HUES64 (cell line): ENCODE measurements around the gene CARMIL3.
A peak's percentile ranks its signal among the peaks of the same experiment; 100 is the strongest.

Source experiments
- H3K27ac ChIP-seq: 2 replicates; pipeline ENCODE4 v1.7.0; 2013; ENCODE audit warnings: low read depth, low read length, inconsistent platforms
- H3K27me3 ChIP-seq: 2 replicates; pipeline ENCODE4 v1.6.1; 2013; ENCODE audit warnings: mild to moderate bottlenecking, low read length; ENCODE audit not compliant: insufficient read depth
- H3K36me3 ChIP-seq: 2 replicates; pipeline ENCODE4 v1.6.1; 2013; ENCODE audit warnings: mild to moderate bottlenecking, low read length; ENCODE audit not compliant: insufficient read depth
- H3K4me1 ChIP-seq: 2 replicates; pipeline ENCODE4 v1.6.1; 2013; ENCODE audit warnings: mild to moderate bottlenecking, low read length, moderate library complexity; ENCODE audit not compliant: insufficient read depth
- H3K4me3 ChIP-seq: 2 replicates; pipeline ENCODE4 v1.5.1; 2013; ENCODE audit warnings: mild to moderate bottlenecking, low read length, moderate library complexity
- H3K9ac ChIP-seq: 2 replicates; pipeline ENCODE4 v1.6.1; 2013; ENCODE audit warnings: mild to moderate bottlenecking, low read depth, low read length
- H3K9me3 ChIP-seq: 2 replicates; pipeline ENCODE4 v1.6.1; 2013; ENCODE audit warnings: low read depth, low read length; ENCODE audit not compliant: insufficient read depth
- WGBS: fragments of 150-250, 120-280 bp; methylation state at CpG from one replicate; pipeline ENCODE4 v1.1.7; 2013; ENCODE audit warnings: missing lambda C conversion rate; 5-methylcytosine and 5-hydroxymethylcytosine counted together

Gene CARMIL3

DNA sequence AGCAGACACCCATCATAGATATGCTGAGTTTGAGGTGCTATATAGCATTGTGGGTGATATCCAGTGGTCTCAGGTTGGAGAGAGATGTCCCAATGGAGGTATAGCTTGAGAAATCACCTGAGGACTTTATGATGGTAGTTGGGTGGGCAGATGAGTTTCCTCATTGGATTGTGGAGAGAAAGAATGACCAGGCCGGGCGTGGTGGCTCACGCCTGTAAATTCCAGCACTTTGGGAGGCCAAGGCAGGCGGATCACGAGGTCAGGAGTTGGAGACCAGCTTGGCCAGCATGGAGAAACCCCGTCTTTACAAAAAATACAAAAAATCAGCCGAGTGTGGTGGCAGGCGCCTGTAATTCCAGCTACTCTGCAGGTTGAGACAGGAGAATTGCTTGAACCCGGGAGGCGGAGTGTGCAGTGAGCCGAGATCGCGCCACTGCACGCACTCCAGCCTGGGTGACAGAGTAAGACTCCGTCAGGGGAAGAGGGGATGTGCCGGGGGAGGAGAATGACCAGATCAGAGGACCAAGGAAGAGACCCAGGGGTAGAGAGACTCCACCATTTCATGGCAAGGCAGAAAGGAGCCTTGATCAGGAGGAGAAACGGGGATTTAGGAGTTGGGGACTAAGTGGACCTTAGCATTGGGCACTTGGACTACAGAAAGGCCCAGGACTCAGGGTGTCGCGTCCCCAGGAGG, 41.5 kb downstream of the CARMIL3 start:
- peak overlapping the region; percentile 52 for H3K9ac ChIP-seq
- peak overlapping the region; percentile 24 for H3K4me3 ChIP-seq
- peaks cover 6% of the 10 kb centered on the region for H3K36me3 ChIP-seq
- H3K9me3 ChIP-seq = no peaks in the 10 kb centered on the region
- peaks cover 14% of the 10 kb centered on the region for H3K4me1 ChIP-seq
- WGBS = 83% methylated on average over 19 of the region's 19 CpGs
- peak overlapping the region; percentile 77; the same call in 1 of the 2 replicates for H3K27ac ChIP-seq
- H3K27me3 ChIP-seq = peaks cover 6% of the 10 kb centered on the region

DNA sequence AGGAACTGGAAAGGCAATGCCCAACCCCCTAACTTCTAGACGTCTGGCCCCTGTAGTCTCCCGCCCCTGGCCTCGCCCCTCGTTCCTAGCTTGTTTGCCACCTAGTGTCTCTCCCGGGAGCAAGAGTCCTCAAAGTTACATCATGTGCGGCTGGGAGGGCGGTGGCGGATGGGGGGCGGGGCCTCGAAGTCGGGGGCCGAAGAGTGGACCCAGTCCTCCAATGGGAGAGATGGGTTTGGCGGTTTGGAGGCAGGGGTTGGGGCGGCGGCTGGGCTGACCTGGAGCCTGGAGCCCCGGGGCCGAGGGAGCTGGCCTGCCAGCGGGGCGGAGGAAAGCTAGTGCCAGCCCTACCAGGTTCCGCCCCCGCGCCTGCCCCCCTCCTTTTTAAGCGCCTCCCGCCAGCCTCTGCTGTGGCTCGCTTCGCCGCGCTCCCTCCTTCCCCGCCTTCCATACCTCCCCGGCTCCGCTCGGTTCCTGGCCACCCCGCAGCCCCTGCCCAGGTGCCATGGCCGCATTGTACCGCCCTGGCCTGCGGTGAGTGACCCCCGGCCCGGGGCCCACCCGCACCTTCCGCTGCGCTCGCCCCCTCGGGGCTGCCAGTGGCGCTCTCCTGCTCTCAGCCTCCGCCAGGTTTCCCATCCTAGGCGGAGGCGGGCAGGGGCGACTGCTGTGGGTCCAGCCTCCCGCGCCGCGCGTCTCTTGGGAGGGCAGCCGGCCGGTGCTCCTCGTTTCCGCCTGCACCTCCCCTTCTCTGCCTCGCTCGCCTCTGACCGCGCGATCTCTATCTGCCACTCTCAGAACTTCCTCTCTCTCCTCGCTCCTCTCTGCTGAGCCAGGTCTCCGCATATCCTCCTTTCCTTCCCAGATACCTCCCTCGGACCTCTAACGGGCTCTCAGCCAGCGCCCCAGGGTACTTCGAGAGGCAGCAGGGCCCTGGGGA, 42.4 kb downstream of the CARMIL3 start, which contains the start of gene PCK2:
PCK2 (plus strand) TSS at position 411 of the 940 bp plus-strand sequence; CDS start at position 506, 95 bp downstream.
- Histone ChIP-seq H3K9ac (peak within 1 kb of the TSS; percentile 89), H3K9me3 (no peaks in the 10 kb centered on the region), H3K4me1 (peaks cover 14% of the 10 kb centered on the region), H3K27me3 (peaks cover 6% of the 10 kb centered on the region), H3K36me3 (peaks cover 15% of the 10 kb centered on the region), H3K4me3 (peak within 1 kb of the TSS; percentile 80), H3K27ac (peak within 1 kb of the TSS; percentile 84)
- WGBS = under 1% methylated on average over 68 of the region's 68 CpGs

DNA sequence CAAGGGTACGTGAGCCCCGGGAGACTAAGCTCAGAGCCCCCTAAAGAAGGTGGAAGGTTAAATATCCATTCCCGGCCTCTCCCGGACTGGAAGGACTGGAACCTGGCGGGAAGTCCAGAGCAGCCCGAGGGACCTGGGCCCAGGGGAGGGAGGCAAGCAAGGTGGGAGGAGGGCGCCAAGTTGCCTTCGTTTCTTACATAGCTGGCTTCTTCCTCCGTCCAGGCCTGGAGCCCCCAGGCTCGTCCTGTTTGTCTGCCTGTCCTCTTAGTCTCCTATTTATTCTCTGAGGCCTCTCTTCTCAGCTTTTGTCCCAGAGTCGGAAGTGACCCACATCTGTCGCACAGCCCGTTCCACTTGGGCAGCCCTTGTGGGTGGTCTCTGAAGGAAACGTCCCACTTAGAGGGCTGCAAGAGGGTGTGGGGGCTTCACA, 43.0 kb downstream of the CARMIL3 start:
- Histone ChIP-seq H3K27me3 (peaks cover 6% of the 10 kb centered on the region), H3K4me1 (peaks cover 14% of the 10 kb centered on the region), H3K9me3 (no peaks in the 10 kb centered on the region), H3K9ac (peak overlapping the region; percentile 89), H3K4me3 (peak overlapping the region; percentile 80), H3K27ac (peak overlapping the region; percentile 84), H3K36me3 (peaks cover 22% of the 10 kb centered on the region)
- 12% methylated on average over 14 of the region's 14 CpGs for WGBS

DNA sequence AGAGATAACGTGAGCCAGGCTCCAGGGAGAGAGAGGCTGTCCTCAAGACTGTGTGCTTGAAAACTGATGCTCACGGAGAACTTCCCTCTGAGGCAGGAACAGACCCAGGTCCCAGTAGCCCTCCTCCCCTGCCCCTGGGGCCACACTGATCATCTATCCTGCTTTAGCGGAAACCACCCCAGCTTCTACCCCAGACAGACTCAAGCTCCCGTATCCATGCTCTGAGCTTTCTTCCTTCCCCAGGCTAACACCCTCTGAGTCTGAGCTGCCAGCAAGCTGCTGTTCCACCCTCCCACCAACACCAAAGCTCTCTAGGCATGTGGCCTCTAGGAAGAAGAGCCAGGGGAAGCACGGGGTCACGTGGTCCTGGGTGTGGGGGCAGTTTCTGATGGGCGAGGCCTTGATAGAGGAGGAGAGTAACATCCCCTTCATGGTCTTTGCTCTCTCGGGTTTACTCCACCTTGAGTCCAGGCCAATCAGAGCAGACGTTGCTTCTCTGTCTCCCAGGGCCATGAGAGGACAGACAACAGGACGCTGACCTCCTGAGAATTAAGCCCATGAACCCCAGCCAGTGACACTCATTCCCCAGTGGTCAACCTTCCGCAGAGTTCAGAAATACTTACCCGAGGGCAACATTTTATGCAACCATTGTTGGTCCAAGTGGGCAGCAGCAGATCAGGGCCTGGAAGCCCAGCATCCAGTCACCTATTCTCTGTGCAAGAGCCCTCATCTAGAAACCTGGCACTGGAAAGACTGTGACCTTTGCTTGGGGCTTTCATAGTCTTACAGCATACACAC, 43.7 kb downstream of the CARMIL3 start:
- peak overlapping the region; percentile 89 for H3K9ac ChIP-seq
- H3K9me3 ChIP-seq = no peaks in the 10 kb centered on the region
- 47% methylated on average over 12 of the region's 12 CpGs for WGBS
- no peak overlapping the region for H3K27ac ChIP-seq
- H3K27me3 ChIP-seq = peaks cover 6% of the 10 kb centered on the region
- peak overlapping the region; percentile 80 for H3K4me3 ChIP-seq
- H3K4me1 ChIP-seq = peaks cover 14% of the 10 kb centered on the region
- H3K36me3 ChIP-seq = peaks cover 28% of the 10 kb centered on the region

DNA sequence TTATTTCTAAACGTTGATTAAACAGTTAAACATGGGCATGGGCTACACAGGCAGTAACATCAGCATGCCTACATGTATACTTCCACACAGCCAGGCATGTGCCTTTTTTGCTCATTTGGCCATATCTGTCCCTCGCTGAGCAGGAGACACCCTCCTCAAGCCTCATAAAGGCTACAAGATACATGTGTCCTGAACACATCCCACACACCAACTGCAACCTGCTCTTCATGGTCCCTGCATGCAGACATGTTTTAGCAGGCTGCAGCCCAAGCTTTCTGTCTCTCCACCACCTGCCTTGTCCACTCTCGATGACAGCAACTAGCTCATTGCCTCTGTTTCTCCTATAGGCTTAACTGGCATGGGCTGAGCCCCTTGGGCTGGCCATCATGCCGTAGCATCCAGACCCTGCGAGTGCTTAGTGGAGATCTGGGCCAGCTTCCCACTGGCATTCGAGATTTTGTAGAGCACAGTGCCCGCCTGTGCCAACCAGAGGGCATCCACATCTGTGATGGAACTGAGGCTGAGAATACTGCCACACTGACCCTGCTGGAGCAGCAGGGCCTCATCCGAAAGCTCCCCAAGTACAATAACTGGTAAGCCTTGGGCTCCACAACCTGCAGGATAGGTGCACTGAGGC, 44.9 kb downstream of the CARMIL3 start:
- H3K9ac ChIP-seq = no peak overlapping the region
- 93% methylated on average over 8 of the region's 8 CpGs for WGBS

DNA sequence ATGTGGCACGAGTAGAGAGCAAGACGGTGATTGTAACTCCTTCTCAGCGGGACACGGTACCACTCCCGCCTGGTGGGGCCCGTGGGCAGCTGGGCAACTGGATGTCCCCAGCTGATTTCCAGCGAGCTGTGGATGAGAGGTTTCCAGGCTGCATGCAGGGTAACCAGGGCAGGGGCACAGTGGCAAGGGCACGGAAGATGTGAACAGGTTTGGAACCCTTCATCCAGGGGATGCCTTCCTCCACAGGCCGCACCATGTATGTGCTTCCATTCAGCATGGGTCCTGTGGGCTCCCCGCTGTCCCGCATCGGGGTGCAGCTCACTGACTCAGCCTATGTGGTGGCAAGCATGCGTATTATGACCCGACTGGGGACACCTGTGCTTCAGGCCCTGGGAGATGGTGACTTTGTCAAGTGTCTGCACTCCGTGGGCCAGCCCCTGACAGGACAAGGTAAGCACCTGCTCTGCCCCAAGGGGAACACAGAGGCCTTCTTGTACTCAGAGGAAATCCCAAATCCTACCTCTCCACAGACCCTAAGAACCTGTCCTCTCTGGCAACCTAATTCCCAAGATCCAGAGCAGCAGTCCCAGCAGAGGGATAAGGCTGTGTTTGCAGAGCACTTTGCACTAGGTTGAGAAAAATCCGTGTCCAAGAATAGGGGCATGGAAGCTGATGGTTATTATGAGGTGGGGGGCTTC, 46.6 kb downstream of the CARMIL3 start:
- Histone ChIP-seq H3K4me1 (peaks cover 13% of the 10 kb centered on the region), H3K27ac (no peak overlapping the region), H3K9ac (no peak overlapping the region), H3K4me3 (no peak overlapping the region), H3K27me3 (no peaks in the 10 kb centered on the region), H3K9me3 (no peaks in the 10 kb centered on the region), H3K36me3 (peaks cover 44% of the 10 kb centered on the region)
- WGBS = 95% methylated on average over 16 of the region's 16 CpGs

More for the DNA sequence above, 44.9 kb downstream of the CARMIL3 start:
- H3K27ac ChIP-seq = no peak overlapping the region
- H3K4me3 ChIP-seq = no peak overlapping the region
- no peaks in the 10 kb centered on the region for H3K9me3 ChIP-seq
- peaks cover 6% of the 10 kb centered on the region for H3K27me3 ChIP-seq
- H3K36me3 ChIP-seq = peaks cover 35% of the 10 kb centered on the region
- H3K4me1 ChIP-seq = peaks cover 14% of the 10 kb centered on the region

DNA sequence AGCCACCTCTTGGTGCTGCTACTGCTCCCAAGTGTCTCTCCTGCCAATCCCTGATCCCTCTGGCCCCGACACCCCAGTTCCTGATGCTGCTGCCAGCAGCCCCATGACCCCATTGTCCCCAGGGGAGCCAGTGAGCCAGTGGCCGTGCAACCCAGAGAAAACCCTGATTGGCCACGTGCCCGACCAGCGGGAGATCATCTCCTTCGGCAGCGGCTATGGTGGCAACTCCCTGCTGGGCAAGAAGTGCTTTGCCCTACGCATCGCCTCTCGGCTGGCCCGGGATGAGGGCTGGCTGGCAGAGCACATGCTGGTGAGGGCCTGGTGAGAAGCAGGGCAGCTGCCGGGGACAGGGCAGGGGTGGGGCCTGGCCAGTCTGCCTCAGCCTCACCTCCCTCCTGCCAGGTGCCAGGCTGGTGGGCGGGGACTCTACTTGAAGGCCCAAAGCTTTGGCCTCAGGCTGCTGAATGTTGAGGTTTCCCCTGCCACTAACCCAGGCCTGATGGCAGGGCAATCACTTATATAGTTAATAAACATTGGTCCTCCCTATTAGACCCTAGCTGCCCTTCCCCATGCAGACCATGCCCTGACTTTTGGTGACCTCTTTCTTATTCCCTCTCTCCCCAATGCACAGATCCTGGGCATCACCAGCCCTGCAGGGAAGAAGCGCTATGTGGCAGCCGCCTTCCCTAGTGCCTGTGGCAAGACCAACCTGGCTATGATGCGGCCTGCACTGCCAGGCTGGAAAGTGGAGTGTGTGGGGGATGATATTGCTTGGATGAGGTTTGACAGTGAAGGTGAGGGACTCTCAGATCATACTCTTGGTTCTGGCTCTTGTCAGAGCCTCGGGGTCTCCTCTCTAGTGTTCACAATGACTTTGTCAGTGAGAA, 47.4 kb downstream of the CARMIL3 start:
- peaks cover 51% of the 10 kb centered on the region for H3K36me3 ChIP-seq
- H3K4me3 ChIP-seq = no peak overlapping the region
- no peak overlapping the region for H3K9ac ChIP-seq
- 0 out of 2 replicates have a peak, but pooled peaks cover 9% of the 10 kb centered on the region for H3K4me1 ChIP-seq
- H3K27me3 ChIP-seq = no peaks in the 10 kb centered on the region
- H3K27ac ChIP-seq = no peak overlapping the region
- no peaks in the 10 kb centered on the region for H3K9me3 ChIP-seq
- 92% methylated on average over 17 of the region's 17 CpGs for WGBS

DNA sequence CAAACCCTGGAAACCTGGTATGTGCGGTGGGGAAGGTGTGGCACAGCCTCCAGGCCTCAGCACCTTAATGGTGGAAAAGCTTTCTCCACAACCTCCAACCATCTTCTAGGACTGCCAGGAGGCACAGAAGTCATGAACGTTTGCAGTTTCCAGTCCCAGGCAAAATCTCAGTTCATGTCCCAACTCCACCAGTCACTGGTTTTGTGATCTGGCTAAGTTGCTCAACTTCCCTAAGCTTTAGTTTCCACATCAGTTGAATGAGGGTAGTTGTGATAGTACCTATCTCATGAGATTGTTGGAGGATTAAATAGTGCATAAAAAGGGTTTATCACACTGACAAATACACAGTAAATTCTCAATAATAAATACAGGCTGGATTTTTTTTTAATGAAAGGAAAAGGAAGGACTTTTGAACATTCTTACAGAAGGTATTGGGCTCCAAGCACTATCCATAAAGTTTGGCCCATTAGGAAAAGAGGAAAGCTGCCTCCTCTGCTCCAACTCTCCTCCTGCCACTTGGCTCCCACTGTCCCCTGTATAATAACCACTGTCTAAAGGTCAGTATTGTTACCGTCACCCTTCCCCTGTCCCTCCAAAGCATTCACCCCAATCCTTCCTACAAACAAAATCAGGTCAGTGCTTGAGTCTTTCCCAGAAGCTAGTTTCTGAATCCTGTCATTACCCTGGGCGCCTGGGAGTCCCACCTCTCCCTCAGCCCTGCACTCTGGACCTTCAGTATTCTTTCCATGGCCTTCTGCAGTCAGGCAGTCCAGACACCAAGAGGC, 48.6 kb downstream of the CARMIL3 start:
- H3K9me3 ChIP-seq = peaks cover 5% of the 10 kb centered on the region; the same call in 1 of the 2 replicates
- H3K27me3 ChIP-seq = no peaks in the 10 kb centered on the region
- H3K4me1 ChIP-seq = 0 out of 2 replicates have a peak, but pooled peaks cover 4% of the 10 kb centered on the region
- no peak overlapping the region for H3K27ac ChIP-seq
- H3K9ac ChIP-seq = no peak overlapping the region
- WGBS = 90% methylated on average over 4 of the region's 4 CpGs
- H3K4me3 ChIP-seq = no peak overlapping the region
- H3K36me3 ChIP-seq = peaks cover 51% of the 10 kb centered on the region

DNA sequence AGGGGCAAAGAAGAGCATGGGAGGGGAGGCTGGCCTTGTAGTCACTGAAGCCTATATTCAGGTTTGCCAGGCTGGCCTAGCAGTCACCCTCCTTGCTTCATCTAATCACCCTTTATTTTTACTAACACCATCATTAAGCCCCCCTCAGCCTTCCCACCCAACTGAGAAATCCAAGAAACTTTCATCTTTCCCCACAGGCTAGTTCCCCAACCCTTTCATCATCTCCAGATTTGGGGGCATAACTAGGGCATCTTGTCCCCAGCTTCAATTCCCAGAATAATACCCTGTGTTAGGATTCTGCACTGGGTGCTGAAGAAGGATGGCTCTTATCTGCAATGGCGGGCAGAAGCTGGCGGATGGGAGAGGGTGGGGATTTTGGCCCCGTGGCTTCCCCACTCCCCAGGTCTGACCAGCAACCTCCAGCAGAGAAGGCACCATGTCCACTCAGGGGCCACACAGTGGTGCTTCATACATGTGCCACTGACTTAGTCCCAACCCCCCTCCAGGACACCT, 49.2 kb downstream of the CARMIL3 start:
- peaks cover 5% of the 10 kb centered on the region; the same call in 1 of the 2 replicates for H3K9me3 ChIP-seq
- no peaks in the 10 kb centered on the region for H3K27me3 ChIP-seq
- no peak overlapping the region for H3K4me3 ChIP-seq
- 100% methylated on average over 1 of the region's 3 CpGs for WGBS
- peaks cover 51% of the 10 kb centered on the region for H3K36me3 ChIP-seq
- no peaks in the 10 kb centered on the region for H3K4me1 ChIP-seq
- H3K9ac ChIP-seq = no peak overlapping the region
- H3K27ac ChIP-seq = no peak overlapping the region
